ENCODE data around the gene KDSR. TPM values are rescaled to one million over a fixed set of nuclear protein-coding genes. Genes with fewer than 3 reads are reported as not detected.

KDSR gene
- total RNA-seq, 1 donor, result 46.3 TPM

DNA sequence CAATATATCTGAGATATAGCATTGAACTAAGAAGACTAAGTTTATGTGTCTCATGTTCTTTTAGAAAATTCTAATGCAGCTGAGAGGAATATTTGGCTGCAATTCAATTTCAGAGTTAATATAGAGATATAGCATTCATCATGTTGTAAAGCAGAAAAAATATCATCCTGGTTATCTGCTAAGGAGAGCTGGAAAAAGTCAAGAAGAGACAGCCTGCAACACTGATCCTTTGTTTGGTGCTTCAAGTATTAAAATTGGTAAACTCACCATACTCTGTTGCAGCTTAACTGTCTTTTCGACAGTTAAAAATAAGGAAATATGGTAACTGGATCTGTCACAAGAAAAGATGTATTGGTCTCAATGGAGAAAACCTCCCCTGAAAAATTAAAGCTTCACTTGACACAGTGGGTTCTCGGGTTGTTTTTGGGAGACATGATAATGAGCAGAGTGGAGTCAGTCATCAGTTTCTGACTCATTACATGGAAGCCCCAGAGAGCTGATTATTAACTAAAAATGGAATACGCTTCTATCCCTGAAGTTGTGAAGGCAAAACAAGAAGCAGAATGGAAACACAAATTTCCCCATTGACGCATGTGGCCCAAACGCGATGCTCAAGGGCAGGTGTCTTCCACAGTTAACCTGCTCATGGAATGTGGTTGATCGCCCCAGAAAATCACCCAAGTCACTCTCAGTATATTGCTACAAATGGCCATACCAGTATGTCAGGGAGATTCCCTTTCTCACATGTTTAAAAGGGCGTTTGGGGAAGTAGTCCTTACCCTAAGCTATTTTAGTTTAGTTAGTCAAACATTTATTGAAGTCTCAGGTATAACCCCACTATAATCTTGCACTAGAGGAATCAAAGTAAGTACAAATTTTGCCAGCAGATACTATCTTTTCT, 55.6 kb downstream of the KDSR start:
- no peak for DNase-seq (ENCODE audit: insufficient read length, low spot score, missing footprints)
- no peaks in the 10 kb centered on the region for H3K36me3 ChIP-seq (ENCODE audit: insufficient read depth, low read length)
- no peak overlapping the region for H3K4me2 ChIP-seq (ENCODE audit: insufficient read depth, low read length)
- no peaks in the 10 kb centered on the region for H3K4me1 ChIP-seq (ENCODE audit: insufficient read depth, low read length)
- H2AFZ ChIP-seq (ENCODE audit: low read length), result no peak overlapping the region
- TF ChIP-seq, protein P1, sequence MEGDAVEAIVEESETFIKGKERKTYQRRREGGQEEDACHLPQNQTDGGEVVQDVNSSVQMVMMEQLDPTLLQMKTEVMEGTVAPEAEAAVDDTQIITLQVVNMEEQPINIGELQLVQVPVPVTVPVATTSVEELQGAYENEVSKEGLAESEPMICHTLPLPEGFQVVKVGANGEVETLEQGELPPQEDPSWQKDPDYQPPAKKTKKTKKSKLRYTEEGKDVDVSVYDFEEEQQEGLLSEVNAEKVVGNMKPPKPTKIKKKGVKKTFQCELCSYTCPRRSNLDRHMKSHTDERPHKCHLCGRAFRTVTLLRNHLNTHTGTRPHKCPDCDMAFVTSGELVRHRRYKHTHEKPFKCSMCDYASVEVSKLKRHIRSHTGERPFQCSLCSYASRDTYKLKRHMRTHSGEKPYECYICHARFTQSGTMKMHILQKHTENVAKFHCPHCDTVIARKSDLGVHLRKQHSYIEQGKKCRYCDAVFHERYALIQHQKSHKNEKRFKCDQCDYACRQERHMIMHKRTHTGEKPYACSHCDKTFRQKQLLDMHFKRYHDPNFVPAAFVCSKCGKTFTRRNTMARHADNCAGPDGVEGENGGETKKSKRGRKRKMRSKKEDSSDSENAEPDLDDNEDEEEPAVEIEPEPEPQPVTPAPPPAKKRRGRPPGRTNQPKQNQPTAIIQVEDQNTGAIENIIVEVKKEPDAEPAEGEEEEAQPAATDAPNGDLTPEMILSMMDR (IDR thresholded peaks at IDR 0.05; ENCODE audit: extremely low read depth, low read depth, low read length), result no peak
- peaks cover 5% of the 10 kb centered on the region for H3K27me3 ChIP-seq (ENCODE audit: insufficient read depth, low read length)
- H3K27ac ChIP-seq (ENCODE audit: low read depth, low read length), result no peak overlapping the region
- H3K79me2 ChIP-seq (ENCODE audit: insufficient read depth, low read length), result no peaks in the 10 kb centered on the region
- H4K20me1 ChIP-seq (ENCODE audit: insufficient read depth, low read length), result no peaks in the 10 kb centered on the region
- no peaks in the 10 kb centered on the region for H3K9me3 ChIP-seq (ENCODE audit: low read depth, low read length)
- H3K4me3 ChIP-seq (ENCODE audit: insufficient read depth, low read length), result no peak overlapping the region

DNA sequence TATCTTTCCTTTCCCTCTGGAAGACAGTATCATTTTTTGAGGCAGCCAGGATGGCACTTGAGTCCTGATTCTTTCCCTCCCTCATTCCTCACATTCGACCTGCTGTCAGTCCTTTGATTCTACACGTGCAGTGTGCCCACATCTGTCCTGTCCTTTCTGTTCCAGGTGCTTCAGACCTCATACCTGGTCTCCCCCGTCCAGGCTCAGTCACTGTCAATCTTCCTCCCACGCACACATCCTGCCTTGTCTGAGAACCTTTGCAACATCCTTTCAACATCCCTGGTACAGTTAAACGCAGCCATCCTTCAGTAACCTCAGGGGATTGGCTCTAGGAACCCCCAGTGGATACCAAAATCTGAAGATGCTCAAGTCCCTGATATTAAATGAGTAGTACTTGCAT, 57.6 kb downstream of the KDSR start:
- Histone ChIP-seq H3K27me3 (ENCODE audit: insufficient read depth, low read length) (no peaks in the 10 kb centered on the region), H3K79me2 (ENCODE audit: insufficient read depth, low read length) (no peaks in the 10 kb centered on the region), H3K36me3 (ENCODE audit: insufficient read depth, low read length) (no peaks in the 10 kb centered on the region), H3K4me3 (ENCODE audit: insufficient read depth, low read length) (no peak overlapping the region), H3K27ac (ENCODE audit: low read depth, low read length) (no peak overlapping the region), H2AFZ (ENCODE audit: low read length) (no peak overlapping the region), H3K9me3 (ENCODE audit: low read depth, low read length) (no peaks in the 10 kb centered on the region), H3K4me2 (ENCODE audit: insufficient read depth, low read length) (no peak overlapping the region), H4K20me1 (ENCODE audit: insufficient read depth, low read length) (no peaks in the 10 kb centered on the region), H3K4me1 (ENCODE audit: insufficient read depth, low read length) (no peaks in the 10 kb centered on the region)
- TF ChIP-seq, protein P1 (IDR thresholded peaks at IDR 0.05; ENCODE audit: extremely low read depth, low read depth, low read length), result no peak
- no peak for DNase-seq (ENCODE audit: insufficient read length, low spot score, missing footprints)

DNA sequence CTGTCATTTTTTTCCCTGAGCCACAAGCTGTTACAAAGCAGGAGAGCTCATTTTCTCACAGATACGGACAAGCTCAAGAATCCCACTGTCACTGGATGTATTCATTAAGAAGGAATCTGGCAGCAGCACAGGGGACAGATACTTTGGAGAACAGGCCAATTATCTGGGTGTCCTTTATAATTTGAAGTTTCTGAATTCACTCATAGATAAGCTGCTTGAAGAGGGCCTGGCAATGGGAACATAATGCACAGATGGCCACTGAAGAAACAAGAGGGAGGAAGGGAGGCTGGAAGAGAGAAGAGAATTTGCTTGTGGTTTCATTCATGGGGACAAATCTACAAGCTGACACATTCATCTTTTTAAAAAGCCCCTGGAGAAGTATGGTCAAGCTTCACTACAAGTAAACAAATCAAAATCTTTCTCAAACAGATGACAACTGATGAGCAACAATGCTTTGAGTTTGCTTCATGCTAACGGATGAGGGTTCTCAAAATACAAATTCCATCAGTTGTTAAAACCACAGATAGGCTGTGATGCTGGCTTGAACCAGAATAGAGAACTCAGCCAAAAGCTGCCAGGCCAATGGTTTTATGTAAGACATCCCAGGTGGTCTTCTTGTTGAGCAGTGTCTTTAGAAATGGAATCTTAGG, 59.3 kb downstream of the KDSR start:
- no peak overlapping the region for H3K4me3 ChIP-seq (ENCODE audit: insufficient read depth, low read length)
- H3K79me2 ChIP-seq (ENCODE audit: insufficient read depth, low read length), result no peaks in the 10 kb centered on the region
- DNase-seq (ENCODE audit: insufficient read length, low spot score, missing footprints), result no peak
- no peaks in the 10 kb centered on the region for H4K20me1 ChIP-seq (ENCODE audit: insufficient read depth, low read length)
- no peaks in the 10 kb centered on the region for H3K9me3 ChIP-seq (ENCODE audit: low read depth, low read length)
- TF ChIP-seq, protein P1 (IDR thresholded peaks at IDR 0.05; ENCODE audit: extremely low read depth, low read depth, low read length), result no peak
- H3K27me3 ChIP-seq (ENCODE audit: insufficient read depth, low read length), result no peaks in the 10 kb centered on the region
- H3K36me3 ChIP-seq (ENCODE audit: insufficient read depth, low read length), result no peaks in the 10 kb centered on the region
- H3K27ac ChIP-seq (ENCODE audit: low read depth, low read length), result no peak overlapping the region
- H2AFZ ChIP-seq (ENCODE audit: low read length), result no peak overlapping the region
- H3K4me1 ChIP-seq (ENCODE audit: insufficient read depth, low read length), result no peaks in the 10 kb centered on the region
- no peak overlapping the region for H3K4me2 ChIP-seq (ENCODE audit: insufficient read depth, low read length)

Data from osteoblast (primary cell).